ENCODE results near the gene PARD3B. TPM values are rescaled to one million over a fixed set of nuclear protein-coding genes. Genes with fewer than 3 reads are reported as not detected.

PARD3B gene
- polyA plus RNA-seq, 1 donor: 14.0 TPM

DNA sequence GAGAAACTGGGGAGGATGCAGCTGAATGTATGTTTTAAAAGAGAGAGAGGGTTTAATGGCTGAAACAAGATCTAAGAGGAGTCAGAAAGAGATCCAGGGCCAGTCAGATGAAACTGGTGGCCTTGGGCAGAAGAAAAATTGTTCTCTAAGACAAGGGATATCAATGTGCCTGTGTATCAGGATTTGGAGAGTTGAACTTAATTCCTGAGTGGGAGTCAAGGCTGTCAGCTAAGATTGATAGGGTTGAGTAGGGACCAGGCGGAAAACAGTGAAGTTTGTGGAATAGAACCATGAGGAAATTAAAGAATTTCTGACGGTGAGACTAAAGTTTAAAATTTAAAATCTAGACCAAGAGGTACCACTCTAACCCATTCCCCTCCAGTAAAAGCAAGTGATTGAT lies 199.2 kb downstream of the PARD3B start:
- peaks cover 2% of the 10 kb centered on the region for H3K9me3 ChIP-seq (ENCODE audit: control insufficient read depth, low read depth, low read length)
- no peaks in the 10 kb centered on the region for H3K4me1 ChIP-seq (ENCODE audit: control insufficient read depth, insufficient read depth, low read length)
- no peak for DNase-seq
- no peaks in the 10 kb centered on the region for H3K36me3 ChIP-seq (ENCODE audit: control insufficient read depth, insufficient read depth, low read length)
- no peaks in the 10 kb centered on the region for H3K27me3 ChIP-seq (ENCODE audit: control insufficient read depth, insufficient read depth, low read length)
- no peak overlapping the region for H3K27ac ChIP-seq (ENCODE audit: low read length)
- WGBS (ENCODE audit: insufficient coverage, low lambda C conversion rate): 86% methylated on average over 2 of the region's 2 CpGs
- H3K4me3 ChIP-seq (ENCODE audit: low read length): no peak overlapping the region

DNA sequence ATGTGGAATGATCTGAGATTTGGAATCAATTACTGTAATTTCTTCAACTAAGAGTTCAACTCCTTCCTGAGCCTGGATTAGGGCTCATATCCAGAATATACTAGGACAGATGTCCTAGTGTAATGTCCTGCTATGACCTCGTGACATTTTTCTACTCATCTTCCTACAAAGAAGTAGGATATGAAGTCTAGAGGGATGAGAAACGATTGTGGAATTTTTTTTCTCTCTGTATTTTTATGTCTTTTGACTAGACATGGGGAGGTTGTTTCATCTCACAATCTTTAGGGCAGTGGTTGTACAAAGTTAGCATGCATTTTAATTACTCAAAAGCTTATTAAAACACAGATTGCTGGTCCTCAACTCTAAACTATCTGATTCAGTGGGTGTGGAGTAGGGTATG lies 203.0 kb downstream of the PARD3B start:
- no CpG with 5 or more reads among the region's 2 CpGs for WGBS (ENCODE audit: insufficient coverage, low lambda C conversion rate)
- no peaks in the 10 kb centered on the region for H3K4me1 ChIP-seq (ENCODE audit: control insufficient read depth, insufficient read depth, low read length)

DNA sequence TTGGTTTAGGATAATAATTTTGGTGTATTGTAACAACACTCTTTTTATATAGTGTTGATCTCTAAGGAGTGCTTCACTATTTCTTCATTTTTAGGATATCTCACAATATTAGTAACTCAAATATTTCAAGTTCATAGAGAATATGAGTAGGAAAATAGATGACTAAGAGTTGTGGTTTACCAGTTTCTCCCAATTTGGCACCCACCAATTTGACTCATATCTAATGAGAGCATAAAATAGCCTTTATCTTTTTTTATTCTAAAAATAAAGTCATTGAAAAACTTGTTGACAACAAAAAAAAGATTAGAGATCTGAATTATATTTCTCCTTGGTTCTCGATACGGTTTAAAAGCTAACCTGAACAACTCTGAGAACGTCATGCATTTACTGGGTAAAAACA lies 204.0 kb downstream of the PARD3B start:
- Histone ChIP-seq H3K4me3 (ENCODE audit: low read length) (no peak overlapping the region), H3K36me3 (ENCODE audit: control insufficient read depth, insufficient read depth, low read length) (no peaks in the 10 kb centered on the region), H3K4me1 (ENCODE audit: control insufficient read depth, insufficient read depth, low read length) (no peaks in the 10 kb centered on the region), H3K27me3 (ENCODE audit: control insufficient read depth, insufficient read depth, low read length) (no peaks in the 10 kb centered on the region), H3K27ac (ENCODE audit: low read length) (no peak overlapping the region), H3K9me3 (ENCODE audit: control insufficient read depth, low read depth, low read length) (peaks cover 2% of the 10 kb centered on the region)
- 92% methylated on average over 2 of the region's 3 CpGs for WGBS (ENCODE audit: insufficient coverage, low lambda C conversion rate)
- no peak for DNase-seq

More for the DNA sequence above, 203.0 kb downstream of the PARD3B start:
- peaks cover 2% of the 10 kb centered on the region for H3K9me3 ChIP-seq (ENCODE audit: control insufficient read depth, low read depth, low read length)
- no peak overlapping the region for H3K4me3 ChIP-seq (ENCODE audit: low read length)
- H3K27ac ChIP-seq (ENCODE audit: low read length): no peak overlapping the region
- no peaks in the 10 kb centered on the region for H3K27me3 ChIP-seq (ENCODE audit: control insufficient read depth, insufficient read depth, low read length)
- no peak for DNase-seq
- H3K36me3 ChIP-seq (ENCODE audit: control insufficient read depth, insufficient read depth, low read length): no peaks in the 10 kb centered on the region

DNA sequence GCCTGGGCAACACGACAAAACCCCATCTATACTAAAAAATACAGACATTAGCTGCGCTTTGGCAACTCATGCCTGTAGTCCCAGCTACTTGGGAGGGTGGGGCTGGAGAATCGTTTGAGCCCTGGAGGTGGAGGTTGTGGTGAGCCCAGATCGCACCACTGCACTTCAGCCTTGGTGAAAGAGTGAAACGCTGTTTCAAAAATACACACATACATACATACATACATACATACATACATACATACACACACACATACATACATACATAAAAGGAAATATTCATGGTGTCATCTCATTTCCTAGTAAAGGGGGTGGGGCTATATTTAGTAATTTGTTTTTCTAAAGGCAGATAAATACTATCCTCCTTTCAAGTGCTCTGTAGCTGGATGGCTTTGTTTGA lies 205.1 kb downstream of the PARD3B start:
- no peaks in the 10 kb centered on the region for H3K4me1 ChIP-seq (ENCODE audit: control insufficient read depth, insufficient read depth, low read length)
- H3K4me3 ChIP-seq (ENCODE audit: low read length): no peak overlapping the region
- WGBS (ENCODE audit: insufficient coverage, low lambda C conversion rate): no CpG with 5 or more reads among the region's 5 CpGs
- H3K36me3 ChIP-seq (ENCODE audit: control insufficient read depth, insufficient read depth, low read length): no peaks in the 10 kb centered on the region
- H3K27ac ChIP-seq (ENCODE audit: low read length): no peak overlapping the region
- no peak for DNase-seq
- H3K9me3 ChIP-seq (ENCODE audit: control insufficient read depth, low read depth, low read length): peaks cover 2% of the 10 kb centered on the region
- no peaks in the 10 kb centered on the region for H3K27me3 ChIP-seq (ENCODE audit: control insufficient read depth, insufficient read depth, low read length)

DNA sequence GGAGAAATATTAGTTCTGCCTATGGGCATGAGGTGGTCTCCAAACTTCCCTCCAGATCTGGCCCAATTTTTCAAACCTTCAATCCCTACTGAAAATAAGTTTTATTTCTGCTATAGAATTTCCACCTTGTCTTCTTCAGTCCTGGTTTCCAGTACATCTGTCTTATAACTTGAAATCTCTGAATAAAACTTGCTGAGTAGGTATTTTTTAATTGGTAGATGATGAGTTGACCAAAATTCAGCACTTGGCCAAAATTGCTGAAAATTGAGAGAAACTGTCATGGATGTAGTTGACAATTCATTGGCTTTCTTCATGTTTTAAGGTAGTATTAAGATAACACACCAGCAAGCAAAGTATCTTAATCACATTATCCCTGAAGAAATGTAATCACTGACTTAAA lies 206.2 kb downstream of the PARD3B start:
- Histone ChIP-seq H3K4me3 (ENCODE audit: low read length) (no peak overlapping the region), H3K36me3 (ENCODE audit: control insufficient read depth, insufficient read depth, low read length) (no peaks in the 10 kb centered on the region), H3K9me3 (ENCODE audit: control insufficient read depth, low read depth, low read length) (peaks cover 2% of the 10 kb centered on the region), H3K4me1 (ENCODE audit: control insufficient read depth, insufficient read depth, low read length) (no peaks in the 10 kb centered on the region), H3K27ac (ENCODE audit: low read length) (no peak overlapping the region), H3K27me3 (ENCODE audit: control insufficient read depth, insufficient read depth, low read length) (no peaks in the 10 kb centered on the region)
- no peak for DNase-seq

DNA sequence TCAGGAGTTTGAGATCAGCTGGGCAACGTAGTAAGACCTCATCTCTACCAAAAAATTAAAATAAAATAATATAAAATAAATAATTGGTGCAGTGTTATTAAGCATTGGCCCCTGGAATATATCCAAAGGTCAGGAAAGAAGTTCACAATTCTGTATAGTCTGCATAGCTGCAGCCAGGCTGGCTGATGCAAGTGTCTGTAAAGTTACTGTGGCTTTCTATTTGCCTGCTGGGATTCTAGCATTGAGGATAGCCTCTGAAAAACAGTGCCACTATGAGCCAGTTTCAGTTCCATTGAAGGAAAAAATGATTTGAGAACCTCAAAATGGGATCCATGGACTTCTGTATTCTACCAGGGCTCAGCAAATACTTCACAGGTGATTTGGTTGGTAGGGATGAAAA lies 208.6 kb downstream of the PARD3B start:
- Histone ChIP-seq H3K9me3 (ENCODE audit: control insufficient read depth, low read depth, low read length) (no peaks in the 10 kb centered on the region), H3K4me3 (ENCODE audit: low read length) (no peak overlapping the region), H3K27me3 (ENCODE audit: control insufficient read depth, insufficient read depth, low read length) (no peaks in the 10 kb centered on the region), H3K36me3 (ENCODE audit: control insufficient read depth, insufficient read depth, low read length) (no peaks in the 10 kb centered on the region), H3K4me1 (ENCODE audit: control insufficient read depth, insufficient read depth, low read length) (no peaks in the 10 kb centered on the region), H3K27ac (ENCODE audit: low read length) (no peak overlapping the region)
- WGBS (ENCODE audit: insufficient coverage, low lambda C conversion rate): no CpG with 5 or more reads among the region's 1 CpG
- DNase-seq: no peak

DNA sequence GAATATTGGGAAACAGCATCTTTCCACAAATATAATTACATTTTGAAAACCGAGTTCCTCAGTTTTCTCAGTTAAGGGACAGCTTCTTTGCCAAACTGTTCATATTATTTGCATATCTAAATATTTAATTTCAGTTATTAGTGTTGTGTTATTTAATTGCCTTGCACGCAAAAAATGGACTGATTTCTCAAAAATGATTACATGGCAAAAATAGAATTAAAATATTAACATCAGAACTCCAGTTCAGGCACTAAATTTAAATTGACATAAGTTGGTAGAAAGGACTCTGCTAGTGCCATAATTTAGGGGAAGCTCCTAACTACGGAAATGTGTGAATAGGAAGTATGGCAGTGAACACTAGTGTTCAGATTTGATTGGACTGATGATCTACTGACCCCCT lies 209.6 kb downstream of the PARD3B start:
- Histone ChIP-seq H3K4me3 (ENCODE audit: low read length) (no peak overlapping the region), H3K4me1 (ENCODE audit: control insufficient read depth, insufficient read depth, low read length) (no peaks in the 10 kb centered on the region), H3K9me3 (ENCODE audit: control insufficient read depth, low read depth, low read length) (no peaks in the 10 kb centered on the region), H3K36me3 (ENCODE audit: control insufficient read depth, insufficient read depth, low read length) (no peaks in the 10 kb centered on the region), H3K27me3 (ENCODE audit: control insufficient read depth, insufficient read depth, low read length) (no peaks in the 10 kb centered on the region), H3K27ac (ENCODE audit: low read length) (no peak overlapping the region)
- WGBS (ENCODE audit: insufficient coverage, low lambda C conversion rate): 83% methylated on average over 1 of the region's 3 CpGs
- DNase-seq: no peak

DNA sequence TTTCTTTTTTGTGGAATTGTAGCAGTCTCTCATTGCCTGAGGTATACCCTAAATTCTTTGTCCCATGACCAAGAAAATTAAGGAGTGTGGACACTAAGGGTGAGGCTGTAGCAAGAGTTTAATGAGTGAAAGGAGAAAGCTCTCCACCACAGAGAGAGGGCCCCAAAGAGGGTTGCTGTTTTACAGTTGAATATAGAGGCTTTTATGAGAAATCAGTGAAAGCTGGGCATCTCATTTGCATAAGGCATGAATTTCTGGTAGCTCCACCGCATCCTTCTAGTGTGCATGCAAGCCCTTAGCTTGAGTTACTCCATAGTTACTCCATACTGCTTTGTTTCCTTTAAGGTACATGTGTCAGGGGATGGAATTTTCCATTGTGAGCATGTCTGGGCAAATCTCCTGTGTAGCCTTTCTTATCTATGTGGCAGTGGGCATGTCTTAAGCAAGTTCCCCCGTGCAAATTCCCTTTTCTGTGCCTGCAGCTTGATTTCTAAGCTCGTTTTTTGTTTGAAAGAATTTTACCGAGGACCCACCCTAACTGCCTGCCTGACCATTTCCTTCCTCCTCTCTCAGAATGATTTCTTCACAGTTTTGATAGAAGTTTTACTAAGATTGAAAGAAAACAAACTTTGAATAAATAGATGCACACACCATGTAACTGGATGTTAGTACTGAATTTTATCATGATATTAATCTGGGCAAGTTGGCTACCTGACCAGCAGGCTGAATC lies 218.9 kb downstream of the PARD3B start:
- no peak for DNase-seq
- H3K9me3 ChIP-seq (ENCODE audit: control insufficient read depth, low read depth, low read length): peaks cover 10% of the 10 kb centered on the region
- no peak overlapping the region for H3K27ac ChIP-seq (ENCODE audit: low read length)
- 100% methylated on average over 3 of the region's 4 CpGs for WGBS (ENCODE audit: insufficient coverage, low lambda C conversion rate)
- H3K36me3 ChIP-seq (ENCODE audit: control insufficient read depth, insufficient read depth, low read length): no peaks in the 10 kb centered on the region
- H3K4me3 ChIP-seq (ENCODE audit: low read length): no peak overlapping the region
- no peaks in the 10 kb centered on the region for H3K4me1 ChIP-seq (ENCODE audit: control insufficient read depth, insufficient read depth, low read length)
- H3K27me3 ChIP-seq (ENCODE audit: control insufficient read depth, insufficient read depth, low read length): no peaks in the 10 kb centered on the region

DNA sequence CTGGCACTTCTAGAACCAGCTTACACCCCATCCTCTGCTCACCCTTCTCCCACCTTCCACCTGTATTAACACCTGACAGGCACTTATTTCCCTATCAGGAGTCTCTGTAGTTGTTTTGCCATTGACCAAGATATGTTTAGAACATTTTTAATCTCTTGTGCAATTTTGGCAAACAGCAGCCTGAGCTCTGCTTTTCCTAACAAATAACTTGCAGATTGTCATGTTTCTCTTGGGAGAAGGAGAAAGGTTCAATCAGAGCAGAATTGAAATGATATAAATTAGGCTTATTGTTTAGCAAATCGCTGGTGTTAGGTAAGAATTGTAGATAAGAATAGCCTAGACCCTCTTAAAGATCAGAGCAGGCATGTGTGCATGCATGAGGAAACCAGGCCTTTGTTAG lies 225.5 kb downstream of the PARD3B start:
- 50% methylated on average over 1 of the region's 1 CpG for WGBS (ENCODE audit: insufficient coverage, low lambda C conversion rate)
- H3K9me3 ChIP-seq (ENCODE audit: control insufficient read depth, low read depth, low read length): no peaks in the 10 kb centered on the region

DNA sequence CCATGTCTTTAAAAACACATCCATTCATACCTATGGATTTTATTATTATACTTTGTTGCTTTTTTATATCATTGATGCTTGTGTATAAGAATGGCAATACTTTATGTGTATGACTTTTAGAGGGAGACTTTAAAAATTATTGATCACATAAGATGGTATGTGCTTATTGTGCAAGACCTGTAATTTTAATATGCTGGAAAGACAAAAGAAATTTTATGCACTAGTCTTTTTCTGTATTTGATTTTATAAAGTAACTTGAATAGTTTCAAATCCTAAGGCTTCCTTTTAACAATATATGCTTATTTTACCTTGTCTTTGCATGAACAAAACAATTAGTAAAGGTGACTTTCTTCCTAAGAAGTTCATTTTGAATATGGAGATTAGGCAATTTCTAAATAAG lies 226.4 kb downstream of the PARD3B start:
- H3K9me3 ChIP-seq (ENCODE audit: control insufficient read depth, low read depth, low read length): no peaks in the 10 kb centered on the region
- no peak overlapping the region for H3K4me3 ChIP-seq (ENCODE audit: low read length)
- H3K4me1 ChIP-seq (ENCODE audit: control insufficient read depth, insufficient read depth, low read length): no peaks in the 10 kb centered on the region
- H3K36me3 ChIP-seq (ENCODE audit: control insufficient read depth, insufficient read depth, low read length): no peaks in the 10 kb centered on the region
- DNase-seq: no peak
- H3K27ac ChIP-seq (ENCODE audit: low read length): no peak overlapping the region
- no peaks in the 10 kb centered on the region for H3K27me3 ChIP-seq (ENCODE audit: control insufficient read depth, insufficient read depth, low read length)

More for the DNA sequence above, 225.5 kb downstream of the PARD3B start:
- Histone ChIP-seq H3K36me3 (ENCODE audit: control insufficient read depth, insufficient read depth, low read length) (no peaks in the 10 kb centered on the region), H3K27me3 (ENCODE audit: control insufficient read depth, insufficient read depth, low read length) (no peaks in the 10 kb centered on the region), H3K27ac (ENCODE audit: low read length) (no peak overlapping the region), H3K4me1 (ENCODE audit: control insufficient read depth, insufficient read depth, low read length) (no peaks in the 10 kb centered on the region), H3K4me3 (ENCODE audit: low read length) (no peak overlapping the region)
- no peak for DNase-seq

DNA sequence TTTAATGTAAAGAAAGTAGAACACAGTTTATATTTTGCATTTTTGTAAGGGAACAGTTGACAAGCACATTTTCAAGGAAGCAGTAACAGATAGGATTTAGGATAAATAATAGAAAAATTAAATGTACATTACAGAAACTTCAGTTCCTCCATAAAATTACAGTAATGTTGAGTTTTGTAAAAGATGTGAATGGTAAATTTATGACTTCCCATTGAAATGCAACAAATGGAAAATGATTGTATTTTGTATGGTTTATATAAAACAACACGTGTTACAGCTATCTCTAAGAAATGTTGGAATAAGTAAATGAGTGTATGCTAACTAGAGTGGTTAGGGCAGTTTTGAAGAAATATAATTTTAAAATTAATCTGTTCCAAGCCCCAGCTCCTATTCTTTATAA lies 227.3 kb downstream of the PARD3B start:
- Histone ChIP-seq H3K4me3 (ENCODE audit: low read length) (no peak overlapping the region), H3K36me3 (ENCODE audit: control insufficient read depth, insufficient read depth, low read length) (no peaks in the 10 kb centered on the region), H3K4me1 (ENCODE audit: control insufficient read depth, insufficient read depth, low read length) (no peaks in the 10 kb centered on the region), H3K27ac (ENCODE audit: low read length) (no peak overlapping the region), H3K27me3 (ENCODE audit: control insufficient read depth, insufficient read depth, low read length) (no peaks in the 10 kb centered on the region), H3K9me3 (ENCODE audit: control insufficient read depth, low read depth, low read length) (no peaks in the 10 kb centered on the region)
- no peak for DNase-seq
- no CpG with 5 or more reads among the region's 1 CpG for WGBS (ENCODE audit: insufficient coverage, low lambda C conversion rate)

Measured in large intestine (tissue), 3 donors.